ENCODE data around the gene MGAT5.

DNA sequence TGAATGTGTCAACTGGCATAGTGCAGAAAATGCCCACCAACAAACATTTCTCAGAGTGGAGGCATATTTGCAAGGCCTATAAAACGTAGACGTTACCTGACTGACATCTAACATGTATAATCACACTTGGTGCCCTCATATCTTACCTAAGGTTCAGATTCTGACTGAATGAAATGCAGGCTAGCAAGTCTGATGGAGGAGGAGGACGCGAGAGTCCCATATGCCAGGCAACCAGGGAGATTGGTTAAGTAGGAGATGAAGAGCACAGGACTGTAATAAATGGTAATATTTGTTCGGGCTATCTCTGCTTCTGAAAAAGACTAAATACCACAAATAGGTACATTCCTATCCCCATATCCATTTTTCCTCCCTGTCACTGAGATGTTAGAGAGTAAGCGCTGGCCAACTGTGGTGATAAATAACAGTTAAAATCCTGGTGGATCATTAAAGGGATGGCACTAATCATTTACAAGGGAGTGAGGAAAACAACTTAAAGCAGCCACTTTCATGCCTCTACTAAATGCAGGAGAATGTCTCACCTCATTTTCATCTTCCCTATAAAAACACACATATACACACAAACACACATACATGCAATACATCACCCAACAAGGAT, 247.7 kb downstream of the MGAT5 start:
- TF ChIP-seq, protein P1, sequence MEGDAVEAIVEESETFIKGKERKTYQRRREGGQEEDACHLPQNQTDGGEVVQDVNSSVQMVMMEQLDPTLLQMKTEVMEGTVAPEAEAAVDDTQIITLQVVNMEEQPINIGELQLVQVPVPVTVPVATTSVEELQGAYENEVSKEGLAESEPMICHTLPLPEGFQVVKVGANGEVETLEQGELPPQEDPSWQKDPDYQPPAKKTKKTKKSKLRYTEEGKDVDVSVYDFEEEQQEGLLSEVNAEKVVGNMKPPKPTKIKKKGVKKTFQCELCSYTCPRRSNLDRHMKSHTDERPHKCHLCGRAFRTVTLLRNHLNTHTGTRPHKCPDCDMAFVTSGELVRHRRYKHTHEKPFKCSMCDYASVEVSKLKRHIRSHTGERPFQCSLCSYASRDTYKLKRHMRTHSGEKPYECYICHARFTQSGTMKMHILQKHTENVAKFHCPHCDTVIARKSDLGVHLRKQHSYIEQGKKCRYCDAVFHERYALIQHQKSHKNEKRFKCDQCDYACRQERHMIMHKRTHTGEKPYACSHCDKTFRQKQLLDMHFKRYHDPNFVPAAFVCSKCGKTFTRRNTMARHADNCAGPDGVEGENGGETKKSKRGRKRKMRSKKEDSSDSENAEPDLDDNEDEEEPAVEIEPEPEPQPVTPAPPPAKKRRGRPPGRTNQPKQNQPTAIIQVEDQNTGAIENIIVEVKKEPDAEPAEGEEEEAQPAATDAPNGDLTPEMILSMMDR (IDR thresholded peaks at IDR 0.05) = no peak
- no peak for TF ChIP-seq POLR2A (IDR thresholded peaks at IDR 0.05)
- no peak for TF ChIP-seq POLR2AphosphoS5 (IDR thresholded peaks at IDR 0.05)
- TF ChIP-seq EP300 (IDR thresholded peaks at IDR 0.05) = no peak
